Body of pancreas (tissue), 4 donors: ENCODE measurements around the gene KIF3C.

Experiments used
- CTCF ChIP-seq, 7 experiments: fragments of 450-650 bp in 4 of 7; fragments of 200-600 bp in 3 of 7; sonication (generic) in 3 of 7; IDR thresholded peaks; one replicate each; pipeline ENCODE4 v1.5.1; 2016 to 2019; ENCODE audit warnings: antibody characterized with exemption in 7 of 7
- POLR2A ChIP-seq, 3 donors: fragments of 450-650 bp; IDR thresholded peaks; one replicate each; pipeline ENCODE4 v1.6.1; 2016; ENCODE audit warnings: antibody characterized with exemption in 3 of 3, mild to moderate bottlenecking in 2 of 3

GRCh38 chr2:25960920-25961319, 21.4 kb downstream of the KIF3C start:
- no peak for TF ChIP-seq POLR2A (IDR thresholded peaks at IDR 0.05)
- no peak for TF ChIP-seq CTCF (IDR thresholded peaks at IDR 0.05)
